ENCODE results near the gene MYO1D.

MYO1D gene

DNA sequence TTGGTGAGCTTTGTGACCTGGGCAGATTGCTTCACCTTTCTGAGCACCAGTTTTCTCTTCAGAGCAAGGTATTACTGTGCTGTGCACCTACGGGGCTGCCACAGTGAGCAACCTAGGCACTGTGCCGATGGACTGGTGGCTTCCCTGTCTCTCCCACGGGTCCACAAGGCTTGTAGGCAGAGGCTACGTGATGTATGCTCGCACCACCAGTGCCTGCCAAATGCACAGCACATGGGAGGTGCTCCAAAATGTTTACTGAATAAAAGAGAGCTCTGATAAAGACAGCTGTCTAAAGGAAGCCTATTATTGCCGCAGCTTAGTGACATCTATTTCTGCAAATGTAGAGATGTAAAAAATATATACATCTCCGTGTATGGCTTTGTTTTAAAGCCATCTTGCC lies 251.0 kb downstream of the MYO1D start:
- TF ChIP-seq RAD21 (IDR thresholded peaks at IDR 0.05; ENCODE audit: low read depth) (no peak), FOXM1 (IDR thresholded peaks at IDR 0.05; ENCODE audit: borderline replicate concordance, low read depth) (no peak), EP300 (IDR thresholded peaks at IDR 0.05; ENCODE audit: borderline replicate concordance) (no peak), ZBTB7A (IDR thresholded peaks at IDR 0.05; ENCODE audit: low read depth) (no peak), EGR1 (IDR thresholded peaks at IDR 0.05) (no peak), CEBPB (IDR thresholded peaks at IDR 0.05) (no peak)
- TF ChIP-seq, protein P1, sequence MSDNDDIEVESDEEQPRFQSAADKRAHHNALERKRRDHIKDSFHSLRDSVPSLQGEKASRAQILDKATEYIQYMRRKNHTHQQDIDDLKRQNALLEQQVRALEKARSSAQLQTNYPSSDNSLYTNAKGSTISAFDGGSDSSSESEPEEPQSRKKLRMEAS (IDR thresholded peaks at IDR 0.05) = no peak
- TF ChIP-seq, protein P2, sequence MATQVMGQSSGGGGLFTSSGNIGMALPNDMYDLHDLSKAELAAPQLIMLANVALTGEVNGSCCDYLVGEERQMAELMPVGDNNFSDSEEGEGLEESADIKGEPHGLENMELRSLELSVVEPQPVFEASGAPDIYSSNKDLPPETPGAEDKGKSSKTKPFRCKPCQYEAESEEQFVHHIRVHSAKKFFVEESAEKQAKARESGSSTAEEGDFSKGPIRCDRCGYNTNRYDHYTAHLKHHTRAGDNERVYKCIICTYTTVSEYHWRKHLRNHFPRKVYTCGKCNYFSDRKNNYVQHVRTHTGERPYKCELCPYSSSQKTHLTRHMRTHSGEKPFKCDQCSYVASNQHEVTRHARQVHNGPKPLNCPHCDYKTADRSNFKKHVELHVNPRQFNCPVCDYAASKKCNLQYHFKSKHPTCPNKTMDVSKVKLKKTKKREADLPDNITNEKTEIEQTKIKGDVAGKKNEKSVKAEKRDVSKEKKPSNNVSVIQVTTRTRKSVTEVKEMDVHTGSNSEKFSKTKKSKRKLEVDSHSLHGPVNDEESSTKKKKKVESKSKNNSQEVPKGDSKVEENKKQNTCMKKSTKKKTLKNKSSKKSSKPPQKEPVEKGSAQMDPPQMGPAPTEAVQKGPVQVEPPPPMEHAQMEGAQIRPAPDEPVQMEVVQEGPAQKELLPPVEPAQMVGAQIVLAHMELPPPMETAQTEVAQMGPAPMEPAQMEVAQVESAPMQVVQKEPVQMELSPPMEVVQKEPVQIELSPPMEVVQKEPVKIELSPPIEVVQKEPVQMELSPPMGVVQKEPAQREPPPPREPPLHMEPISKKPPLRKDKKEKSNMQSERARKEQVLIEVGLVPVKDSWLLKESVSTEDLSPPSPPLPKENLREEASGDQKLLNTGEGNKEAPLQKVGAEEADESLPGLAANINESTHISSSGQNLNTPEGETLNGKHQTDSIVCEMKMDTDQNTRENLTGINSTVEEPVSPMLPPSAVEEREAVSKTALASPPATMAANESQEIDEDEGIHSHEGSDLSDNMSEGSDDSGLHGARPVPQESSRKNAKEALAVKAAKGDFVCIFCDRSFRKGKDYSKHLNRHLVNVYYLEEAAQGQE (IDR thresholded peaks at IDR 0.05; ENCODE audit: low read depth) = no peak

DNA sequence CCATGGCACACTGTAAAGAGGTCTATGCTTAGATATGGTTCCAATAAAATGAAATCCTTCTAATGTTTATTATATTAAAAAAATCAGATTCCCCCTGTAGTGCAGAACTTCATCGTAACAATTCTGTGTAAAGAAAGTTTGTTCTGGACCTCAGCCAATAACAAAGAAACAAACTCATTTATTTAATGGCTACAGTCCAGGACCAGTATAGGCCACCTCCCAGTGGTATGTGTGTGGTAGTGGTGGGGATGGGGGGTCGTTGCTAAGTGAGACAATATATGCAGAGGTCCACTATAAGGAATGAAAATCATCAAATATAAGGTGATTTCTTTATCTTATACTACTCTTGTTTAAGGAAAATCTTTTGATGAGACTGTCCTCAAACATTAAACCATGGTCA lies 253.7 kb downstream of the MYO1D start:
- TF ChIP-seq, protein P1 (IDR thresholded peaks at IDR 0.05) = no peak
- no peak for TF ChIP-seq TEAD4 (IDR thresholded peaks at IDR 0.05)
- no peak for TF ChIP-seq TCF12 (IDR thresholded peaks at IDR 0.05; ENCODE audit: low read depth)
- no peak for TF ChIP-seq NFIC (IDR thresholded peaks at IDR 0.05)
- no peak for TF ChIP-seq EGR1 (IDR thresholded peaks at IDR 0.05)
- TF ChIP-seq, protein P3, sequence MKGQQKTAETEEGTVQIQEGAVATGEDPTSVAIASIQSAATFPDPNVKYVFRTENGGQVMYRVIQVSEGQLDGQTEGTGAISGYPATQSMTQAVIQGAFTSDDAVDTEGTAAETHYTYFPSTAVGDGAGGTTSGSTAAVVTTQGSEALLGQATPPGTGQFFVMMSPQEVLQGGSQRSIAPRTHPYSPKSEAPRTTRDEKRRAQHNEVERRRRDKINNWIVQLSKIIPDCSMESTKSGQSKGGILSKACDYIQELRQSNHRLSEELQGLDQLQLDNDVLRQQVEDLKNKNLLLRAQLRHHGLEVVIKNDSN (IDR thresholded peaks at IDR 0.05) = no peak
- no peak for TF ChIP-seq CREB1 (IDR thresholded peaks at IDR 0.05; ENCODE audit: low read depth)
- TF ChIP-seq RAD21 (IDR thresholded peaks at IDR 0.05; ENCODE audit: low read depth) = no peak
- TF ChIP-seq, protein P2 (IDR thresholded peaks at IDR 0.05; ENCODE audit: low read depth) = no peak
- no peak for TF ChIP-seq ZBTB7A (IDR thresholded peaks at IDR 0.05; ENCODE audit: low read depth)
- TF ChIP-seq YY1 (IDR thresholded peaks at IDR 0.05; ENCODE audit: low read depth) = no peak
- no peak for TF ChIP-seq EP300 (IDR thresholded peaks at IDR 0.05; ENCODE audit: borderline replicate concordance)
- TF ChIP-seq CEBPB (IDR thresholded peaks at IDR 0.05) = no peak
- TF ChIP-seq TAF1 (IDR thresholded peaks at IDR 0.05; ENCODE audit: low read depth) = no peak
- TF ChIP-seq FOXM1 (IDR thresholded peaks at IDR 0.05; ENCODE audit: borderline replicate concordance, low read depth) = no peak

DNA sequence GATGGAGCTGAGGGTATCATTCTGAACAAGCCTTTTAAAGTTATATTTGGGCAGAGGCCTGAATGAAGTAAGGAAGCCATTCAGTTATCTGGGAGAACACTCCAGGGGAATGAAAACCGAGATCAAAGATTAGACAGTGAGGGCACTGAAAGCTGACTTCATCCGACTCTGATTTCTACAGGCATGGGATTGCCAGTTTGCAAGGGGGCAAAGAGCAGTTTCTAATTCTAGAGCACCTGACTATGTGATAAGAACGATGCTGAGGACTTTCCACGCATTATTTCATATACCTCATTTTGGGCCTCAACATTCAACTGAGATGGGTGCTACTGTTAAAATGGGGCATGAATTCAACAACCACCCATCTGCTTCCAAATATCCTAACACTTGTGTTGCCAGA lies 254.4 kb downstream of the MYO1D start:
- TF ChIP-seq TEAD4 (IDR thresholded peaks at IDR 0.05) (no peak), TAF1 (IDR thresholded peaks at IDR 0.05; ENCODE audit: low read depth) (no peak), YY1 (IDR thresholded peaks at IDR 0.05; ENCODE audit: low read depth) (no peak), TCF12 (IDR thresholded peaks at IDR 0.05; ENCODE audit: low read depth) (no peak), EGR1 (IDR thresholded peaks at IDR 0.05) (no peak), ZBTB7A (IDR thresholded peaks at IDR 0.05; ENCODE audit: low read depth) (no peak), NFIC (IDR thresholded peaks at IDR 0.05) (no peak), CEBPB (IDR thresholded peaks at IDR 0.05) (no peak), RAD21 (IDR thresholded peaks at IDR 0.05; ENCODE audit: low read depth) (no peak)
- TF ChIP-seq, protein P1 (IDR thresholded peaks at IDR 0.05) = no peak
- TF ChIP-seq, protein P2 (IDR thresholded peaks at IDR 0.05; ENCODE audit: low read depth) = no peak

DNA sequence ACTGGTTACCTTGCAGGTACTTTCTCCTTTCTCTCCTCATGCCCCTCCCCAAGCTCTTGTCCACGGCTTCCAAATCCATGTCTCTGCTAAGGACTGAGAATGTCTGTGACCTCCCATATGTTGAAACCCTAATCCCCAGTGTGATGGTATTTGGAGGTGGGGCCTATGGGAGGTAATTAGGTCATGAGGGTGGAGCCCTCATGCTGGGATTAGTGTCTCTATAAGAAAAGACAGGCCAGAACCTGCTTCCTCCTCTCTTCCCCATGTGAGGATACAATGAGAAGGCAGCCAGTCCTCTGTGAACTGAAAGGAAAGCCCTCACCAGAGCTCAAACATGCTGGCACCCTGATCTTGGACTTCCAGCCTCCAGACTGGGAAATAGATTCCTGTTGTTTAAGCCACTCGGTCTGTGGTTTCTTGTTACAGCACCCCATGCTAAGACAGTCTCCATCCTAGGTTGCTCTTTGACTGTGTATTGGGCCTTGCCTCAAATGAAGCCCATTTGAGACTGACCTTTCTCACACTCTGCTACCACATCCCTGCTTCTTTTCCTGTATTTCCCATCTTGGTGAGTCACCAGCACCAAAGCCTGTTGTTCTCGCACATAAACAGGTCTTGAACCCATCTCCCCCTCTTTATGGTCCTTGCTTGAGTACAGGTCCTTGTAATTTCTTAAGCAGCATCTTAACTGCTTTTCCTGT lies 255.2 kb downstream of the MYO1D start:
- TF ChIP-seq NFIC (IDR thresholded peaks at IDR 0.05) = no peak
- no peak for TF ChIP-seq EP300 (IDR thresholded peaks at IDR 0.05; ENCODE audit: borderline replicate concordance)
- no peak for TF ChIP-seq RAD21 (IDR thresholded peaks at IDR 0.05; ENCODE audit: low read depth)
- TF ChIP-seq CEBPB (IDR thresholded peaks at IDR 0.05) = no peak
- no peak for TF ChIP-seq ZBTB7A (IDR thresholded peaks at IDR 0.05; ENCODE audit: low read depth)
- TF ChIP-seq FOXM1 (IDR thresholded peaks at IDR 0.05; ENCODE audit: borderline replicate concordance, low read depth) = no peak
- no peak for TF ChIP-seq TCF12 (IDR thresholded peaks at IDR 0.05; ENCODE audit: low read depth)
- no peak for TF ChIP-seq CREB1 (IDR thresholded peaks at IDR 0.05; ENCODE audit: low read depth)
- TF ChIP-seq YY1 (IDR thresholded peaks at IDR 0.05; ENCODE audit: low read depth) = no peak
- TF ChIP-seq TAF1 (IDR thresholded peaks at IDR 0.05; ENCODE audit: low read depth) = no peak
- TF ChIP-seq, protein P2 (IDR thresholded peaks at IDR 0.05; ENCODE audit: low read depth) = no peak
- no peak for TF ChIP-seq EGR1 (IDR thresholded peaks at IDR 0.05)
- no peak for TF ChIP-seq TEAD4 (IDR thresholded peaks at IDR 0.05)
- TF ChIP-seq, protein P1 (IDR thresholded peaks at IDR 0.05) = no peak
- TF ChIP-seq, protein P3 (IDR thresholded peaks at IDR 0.05) = no peak

Data from Ishikawa (cell line).